Measurements from ENCODE around the gene C3orf20.

C3orf20 gene

DNA sequence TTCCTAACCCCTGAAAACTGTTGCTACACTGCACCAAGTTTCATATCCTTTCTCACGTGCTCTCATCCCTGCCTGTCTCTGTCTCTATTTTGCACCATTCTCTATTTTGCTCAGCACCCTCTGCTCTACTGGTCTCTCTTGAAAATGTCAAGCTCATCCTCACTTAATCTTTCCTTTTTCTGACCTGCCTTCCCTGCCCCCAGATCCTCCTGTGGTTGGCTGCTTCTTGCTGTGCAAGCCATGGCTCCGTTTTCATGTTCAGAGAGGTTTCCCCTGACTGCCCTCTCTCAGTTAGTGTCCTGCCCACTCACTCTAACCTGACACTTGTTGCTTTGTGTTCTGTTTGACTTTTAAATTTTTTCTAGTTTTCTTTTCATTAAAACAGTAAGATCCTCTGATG lies 17.4 kb upstream of the C3orf20 start:
- no peak overlapping the region for H3K27ac ChIP-seq
- DNase-seq (ENCODE audit: low read depth, low spot score) = no peak
- no peak overlapping the region for H3K9ac ChIP-seq (ENCODE audit: insufficient read length)
- H3K4me3 ChIP-seq = no peak overlapping the region
- H3K9me3 ChIP-seq (ENCODE audit: low read depth, low read length) = no peaks in the 10 kb centered on the region
- no peak for TF ChIP-seq FOXP2 (optimal IDR thresholded peaks at IDR 0.05; ENCODE audit: control extremely low read depth, extremely low read length, insufficient read depth)
- H3K36me3 ChIP-seq (ENCODE audit: insufficient read depth, low read length) = peaks cover 30% of the 10 kb centered on the region; the same call in 1 of the 2 replicates

- Histone ChIP-seq H3K36me3 (ENCODE audit: insufficient read depth, low read length) (peaks cover 39% of the 10 kb centered on the region; the same call in 1 of the 2 replicates), H3K4me3 (no peak overlapping the region), H3K27ac (no peak overlapping the region), H3K9ac (ENCODE audit: insufficient read length) (no peak overlapping the region), H3K9me3 (ENCODE audit: low read depth, low read length) (no peaks in the 10 kb centered on the region)
- no peak for DNase-seq (ENCODE audit: low read depth, low spot score)
- TF ChIP-seq FOXP2 (optimal IDR thresholded peaks at IDR 0.05; ENCODE audit: control extremely low read depth, extremely low read length, insufficient read depth) (no peak), POLR2AphosphoS5 (IDR thresholded peaks at IDR 0.05; ENCODE audit: borderline replicate concordance, low read depth, low read length) (no peak), EZH2 (IDR thresholded peaks at IDR 0.05) (no peak)
Measured at GRCh38 chr3:14658978-14659377, 16.0 kb upstream of the C3orf20 start.

DNA sequence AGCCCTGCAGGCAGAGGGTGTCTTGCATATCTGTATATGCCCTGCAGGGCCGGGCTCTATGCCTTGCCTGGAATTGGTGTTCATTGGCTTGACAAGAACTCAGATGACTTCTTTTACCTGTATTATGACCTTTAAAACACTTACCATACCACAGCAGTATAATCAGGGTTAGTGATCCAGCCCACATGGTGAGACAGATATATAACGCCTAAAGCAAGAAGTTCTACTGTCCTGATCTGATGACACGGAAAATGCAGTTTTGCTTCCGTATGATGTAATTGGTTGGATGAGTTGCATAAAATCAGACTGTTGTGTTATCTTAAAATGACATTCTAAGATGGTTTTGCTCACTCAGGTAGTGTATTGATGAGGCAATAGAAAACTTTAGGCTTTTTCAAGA lies 14.0 kb upstream of the C3orf20 start:
- peaks cover 40% of the 10 kb centered on the region; the same call in 1 of the 2 replicates for H3K36me3 ChIP-seq (ENCODE audit: insufficient read depth, low read length)
- no peak overlapping the region for H3K4me3 ChIP-seq
- no peak for TF ChIP-seq FOXP2 (optimal IDR thresholded peaks at IDR 0.05; ENCODE audit: control extremely low read depth, extremely low read length, insufficient read depth)

GRCh38 chr3:14663396-14664135 lies 11.4 kb upstream of the C3orf20 start:
- TF ChIP-seq EZH2 (IDR thresholded peaks at IDR 0.05) (no peak), FOXP2 (optimal IDR thresholded peaks at IDR 0.05; ENCODE audit: control extremely low read depth, extremely low read length, insufficient read depth) (no peak), POLR2AphosphoS5 (IDR thresholded peaks at IDR 0.05; ENCODE audit: borderline replicate concordance, low read depth, low read length) (no peak)
- Histone ChIP-seq H3K36me3 (ENCODE audit: insufficient read depth, low read length) (peaks cover 41% of the 10 kb centered on the region; the same call in 1 of the 2 replicates), H3K27ac (no peak overlapping the region), H3K4me3 (no peak overlapping the region), H3K9me3 (ENCODE audit: low read depth, low read length) (no peaks in the 10 kb centered on the region), H3K9ac (ENCODE audit: insufficient read length) (no peak overlapping the region)
- DNase-seq (ENCODE audit: low read depth, low spot score) = no peak

More for the DNA sequence above, 14.0 kb upstream of the C3orf20 start:
- H3K9ac ChIP-seq (ENCODE audit: insufficient read length) = no peak overlapping the region
- DNase-seq (ENCODE audit: low read depth, low spot score) = no peak
- H3K9me3 ChIP-seq (ENCODE audit: low read depth, low read length) = no peaks in the 10 kb centered on the region
- no peak overlapping the region for H3K27ac ChIP-seq

DNA sequence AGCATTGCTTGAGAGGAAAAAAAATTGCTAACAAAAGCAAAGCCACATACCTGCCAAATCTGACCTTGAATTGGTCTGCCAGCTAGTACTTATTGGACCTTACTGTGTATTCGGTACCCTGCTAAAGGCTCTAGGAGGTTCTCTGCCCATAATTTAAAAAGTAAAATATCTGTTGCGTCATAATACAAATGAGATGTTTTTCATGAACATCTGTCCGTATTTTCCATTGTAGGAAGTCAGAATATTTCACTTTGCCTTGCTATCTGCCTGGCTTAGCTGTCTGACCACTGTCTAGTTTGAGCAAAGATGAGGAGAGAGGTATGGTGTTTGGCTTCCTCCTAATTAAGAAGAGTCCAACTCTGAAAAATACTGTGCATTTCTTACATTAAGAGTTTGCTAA lies 10.8 kb upstream of the C3orf20 start:
- H3K27ac ChIP-seq = no peak overlapping the region
- H3K36me3 ChIP-seq (ENCODE audit: insufficient read depth, low read length) = peaks cover 46% of the 10 kb centered on the region; the same call in 1 of the 2 replicates
- TF ChIP-seq FOXP2 (optimal IDR thresholded peaks at IDR 0.05; ENCODE audit: control extremely low read depth, extremely low read length, insufficient read depth) (no peak), POLR2AphosphoS5 (IDR thresholded peaks at IDR 0.05; ENCODE audit: borderline replicate concordance, low read depth, low read length) (no peak), EZH2 (IDR thresholded peaks at IDR 0.05) (no peak)
- no peak for DNase-seq (ENCODE audit: low read depth, low spot score)
- H3K4me3 ChIP-seq = no peak overlapping the region
- no peaks in the 10 kb centered on the region for H3K9me3 ChIP-seq (ENCODE audit: low read depth, low read length)
- H3K9ac ChIP-seq (ENCODE audit: insufficient read length) = no peak overlapping the region

DNA sequence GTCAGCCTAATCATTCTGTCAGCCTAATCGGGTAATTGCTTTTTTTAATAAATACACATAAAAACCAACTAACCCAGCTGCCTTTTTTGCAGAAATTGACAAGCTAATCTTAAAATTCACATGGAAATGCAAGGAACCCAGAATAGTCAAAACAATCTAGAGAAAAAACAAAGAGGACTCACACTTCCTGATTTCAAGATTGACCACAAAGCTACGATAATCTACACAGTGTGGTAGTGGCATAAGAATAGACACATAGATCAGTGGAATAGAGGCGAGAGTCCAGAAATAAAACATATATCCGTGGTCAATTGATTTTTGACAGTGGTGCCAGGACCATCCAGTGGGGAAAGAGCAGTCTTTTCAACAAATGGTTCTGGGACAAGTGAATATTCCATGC lies 2.4 kb upstream of the C3orf20 start:
- Histone ChIP-seq H3K36me3 (ENCODE audit: insufficient read depth, low read length) (peaks cover 30% of the 10 kb centered on the region; the same call in 1 of the 2 replicates), H3K9me3 (ENCODE audit: low read depth, low read length) (no peaks in the 10 kb centered on the region), H3K4me3 (no peak overlapping the region), H3K27ac (no peak overlapping the region), H3K9ac (ENCODE audit: insufficient read length) (no peak overlapping the region)
- DNase-seq (ENCODE audit: low read depth, low spot score) = no peak
- no peak for TF ChIP-seq EZH2 (IDR thresholded peaks at IDR 0.05)
- TF ChIP-seq POLR2AphosphoS5 (IDR thresholded peaks at IDR 0.05; ENCODE audit: borderline replicate concordance, low read depth, low read length) = no peak

- Histone ChIP-seq H3K27ac (no peak overlapping the region), H3K4me3 (no peak overlapping the region), H3K9me3 (ENCODE audit: low read depth, low read length) (no peaks in the 10 kb centered on the region), H3K36me3 (ENCODE audit: insufficient read depth, low read length) (peaks cover 4% of the 10 kb centered on the region; the same call in 1 of the 2 replicates), H3K9ac (ENCODE audit: insufficient read length) (no peak overlapping the region)
- no peak for TF ChIP-seq FOXP2 (optimal IDR thresholded peaks at IDR 0.05; ENCODE audit: control extremely low read depth, extremely low read length, insufficient read depth)
- DNase-seq (ENCODE audit: low read depth, low spot score) = no peak
Measured at GRCh38 chr3:14676881-14677280, 1.9 kb downstream of the C3orf20 start.

DNA sequence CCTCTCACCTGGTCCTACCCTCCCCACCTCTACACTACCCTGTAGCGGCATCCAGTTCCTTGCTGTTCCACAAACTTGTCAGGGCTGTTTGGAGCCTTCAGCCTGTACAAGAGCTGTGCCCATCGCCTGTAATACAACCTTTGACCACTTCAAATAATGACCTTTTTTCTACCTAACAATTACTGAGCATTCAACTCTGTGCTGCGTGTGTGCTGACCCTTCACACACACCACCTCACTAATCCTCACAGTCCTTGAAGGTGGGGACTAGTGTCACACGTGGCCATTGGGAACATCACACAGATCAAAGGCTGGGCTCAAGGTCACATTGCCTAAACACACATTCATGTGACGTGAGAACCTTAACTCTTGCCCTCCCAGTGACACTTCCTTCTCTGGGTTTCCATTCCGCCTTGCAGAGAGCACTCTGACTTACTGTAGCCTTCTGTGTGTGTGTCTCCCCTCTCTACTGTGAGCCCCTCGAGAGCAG lies 3.1 kb downstream of the C3orf20 start:
- no peaks in the 10 kb centered on the region for H3K36me3 ChIP-seq (ENCODE audit: insufficient read depth, low read length)
- H3K9ac ChIP-seq (ENCODE audit: insufficient read length) = no peak overlapping the region

GRCh38 chr3:14680115-14680514 lies 5.2 kb downstream of the C3orf20 start:
- Histone ChIP-seq H3K27ac (no peak overlapping the region), H3K9me3 (ENCODE audit: low read depth, low read length) (no peaks in the 10 kb centered on the region), H3K9ac (ENCODE audit: insufficient read length) (no peak overlapping the region), H3K4me3 (no peak overlapping the region), H3K36me3 (ENCODE audit: insufficient read depth, low read length) (no peaks in the 10 kb centered on the region)
- TF ChIP-seq POLR2AphosphoS5 (IDR thresholded peaks at IDR 0.05; ENCODE audit: borderline replicate concordance, low read depth, low read length) (no peak), EZH2 (IDR thresholded peaks at IDR 0.05) (no peak), FOXP2 (optimal IDR thresholded peaks at IDR 0.05; ENCODE audit: control extremely low read depth, extremely low read length, insufficient read depth) (no peak)
- no peak for DNase-seq (ENCODE audit: low read depth, low spot score)

More for the DNA sequence above, 3.1 kb downstream of the C3orf20 start:
- no peaks in the 10 kb centered on the region for H3K9me3 ChIP-seq (ENCODE audit: low read depth, low read length)
- no peak overlapping the region for H3K4me3 ChIP-seq
- no peak overlapping the region for H3K27ac ChIP-seq
- no peak for DNase-seq (ENCODE audit: low read depth, low spot score)
- TF ChIP-seq EZH2 (IDR thresholded peaks at IDR 0.05) (no peak), POLR2AphosphoS5 (IDR thresholded peaks at IDR 0.05; ENCODE audit: borderline replicate concordance, low read depth, low read length) (no peak), FOXP2 (optimal IDR thresholded peaks at IDR 0.05; ENCODE audit: control extremely low read depth, extremely low read length, insufficient read depth) (no peak)

Measured in SK-N-MC (cell line).